Posterior vena cava (tissue), 2 donors: ENCODE measurements around the gene OR2Z1. TPM values are rescaled to one million over a fixed set of nuclear protein-coding genes. Genes with fewer than 3 reads are reported as not detected.

Experiments used
- DNase-seq: peaks from one replicate; pipeline ENCODE4 v3.0.0-alpha.2; 2020; ENCODE audit warnings: low spot score
- intact Hi-C, 2 donors: fragments of 100-400 bp; cut with DNase I; formaldehyde crosslinking; loops; one replicate each; pipeline versions ENCODE4 v1.14.1 to v1.14.2; 2022 to 2023
- long read RNA-seq, 2 donors: library from polyadenylated mRNA; unstranded; transcript quantifications; one replicate each; pipeline ENCODE4 v2.0.0, GENCODE V29; 2020 to 2021
- total RNA-seq, 2 donors: library from RNA; stranded (reverse); fragmentation: NEBNext Ultra II Directional; extraction: Animal tissue kit (Norgen Biotek cat#: 25700); gene quantifications; one replicate each; pipeline ENCODE4 v1.2.1, GENCODE V29; 2021
- donor health status: DM: yes; HTN: yes; CAD: no.
- donor health status: DM: yes; HTN: yes; CAD: no.

The OR2Z1 gene, protein sequence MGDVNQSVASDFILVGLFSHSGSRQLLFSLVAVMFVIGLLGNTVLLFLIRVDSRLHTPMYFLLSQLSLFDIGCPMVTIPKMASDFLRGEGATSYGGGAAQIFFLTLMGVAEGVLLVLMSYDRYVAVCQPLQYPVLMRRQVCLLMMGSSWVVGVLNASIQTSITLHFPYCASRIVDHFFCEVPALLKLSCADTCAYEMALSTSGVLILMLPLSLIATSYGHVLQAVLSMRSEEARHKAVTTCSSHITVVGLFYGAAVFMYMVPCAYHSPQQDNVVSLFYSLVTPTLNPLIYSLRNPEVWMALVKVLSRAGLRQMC
- total RNA-seq, result not detected
- long read RNA-seq, donor 1, result 0 reads
- long read RNA-seq, donor 2, result 0 reads

DNA sequence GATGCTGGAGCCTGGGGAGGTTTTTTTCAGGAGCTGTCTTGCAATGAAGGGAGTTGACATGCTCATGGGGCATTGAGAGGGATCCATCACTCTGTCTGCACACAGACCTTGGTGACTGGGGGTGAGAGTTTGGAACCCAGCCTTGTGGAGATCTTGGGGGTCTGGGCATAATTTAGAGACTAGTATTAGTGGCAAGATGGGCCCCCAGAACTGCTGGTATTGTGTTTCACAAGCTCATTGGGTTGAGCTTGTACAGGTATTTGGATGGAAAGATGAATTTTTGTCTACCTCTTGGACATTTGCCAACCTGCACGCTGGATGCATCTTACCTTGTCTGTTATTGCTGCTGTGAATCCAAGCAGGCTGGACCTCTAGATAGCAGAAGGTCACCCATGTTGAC is at the start of gene OR2Z1:
Gene OR2Z1, plus strand, starts transcription at position 301 of the 400 bp plus-strand sequence. CDS start 9,395 bp downstream, outside the sequence.
- DNase-seq, result no peak
- intact Hi-C loops, result no loop called here

DNA sequence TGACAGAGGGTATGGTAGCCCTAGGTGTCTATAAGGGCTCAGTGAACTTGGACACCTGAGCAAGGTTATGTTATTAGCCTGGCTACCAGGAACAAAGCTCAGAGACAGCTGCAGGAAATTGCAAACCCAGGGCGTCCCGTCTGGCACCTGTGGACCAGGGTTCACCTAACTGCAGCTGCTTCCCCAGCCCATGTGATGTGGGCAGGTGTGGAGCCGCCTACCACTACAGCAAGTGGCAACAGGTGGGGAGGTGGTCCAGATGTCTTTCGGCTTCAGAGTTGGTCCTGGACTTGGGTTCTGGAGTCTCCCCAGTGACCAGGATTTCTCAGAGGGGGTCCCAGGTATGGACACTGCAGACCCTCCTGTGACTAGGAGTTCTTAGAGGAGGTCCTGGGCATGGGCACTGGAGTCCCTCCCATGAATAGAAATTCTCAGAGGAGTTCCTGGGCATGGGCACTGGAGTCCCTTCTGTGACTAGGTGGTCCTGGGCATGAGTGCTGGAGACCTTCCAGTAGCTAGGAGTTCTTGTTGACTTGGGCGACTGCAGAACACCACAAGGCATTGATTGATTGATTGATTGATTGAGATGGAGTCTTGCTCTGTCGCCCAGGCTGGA is 48.0 kb upstream of the OR2Z1 start:
- intact Hi-C loops, result no loop called here
- no peak for DNase-seq

DNA sequence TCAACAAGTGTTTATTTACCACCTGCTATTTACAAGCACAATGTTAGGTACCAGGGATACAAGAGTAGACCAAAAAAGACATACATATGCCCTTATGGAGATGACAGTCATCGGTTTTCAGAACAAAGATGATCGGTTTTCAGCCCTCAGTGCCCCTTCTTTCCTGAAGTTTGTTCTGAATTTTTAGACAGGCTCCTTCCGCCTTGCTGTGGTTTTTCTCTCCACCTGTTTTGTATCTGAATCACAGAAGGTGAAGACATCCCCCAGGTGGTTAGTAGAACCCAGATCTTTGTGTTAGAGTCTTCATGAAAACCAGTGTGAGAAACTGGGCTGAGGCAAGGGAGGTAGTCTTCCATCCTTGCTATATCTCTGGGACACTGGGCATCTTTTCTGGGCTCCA is 46.4 kb upstream of the OR2Z1 start:
- intact Hi-C loops, result no loop called here
- no peak for DNase-seq

DNA sequence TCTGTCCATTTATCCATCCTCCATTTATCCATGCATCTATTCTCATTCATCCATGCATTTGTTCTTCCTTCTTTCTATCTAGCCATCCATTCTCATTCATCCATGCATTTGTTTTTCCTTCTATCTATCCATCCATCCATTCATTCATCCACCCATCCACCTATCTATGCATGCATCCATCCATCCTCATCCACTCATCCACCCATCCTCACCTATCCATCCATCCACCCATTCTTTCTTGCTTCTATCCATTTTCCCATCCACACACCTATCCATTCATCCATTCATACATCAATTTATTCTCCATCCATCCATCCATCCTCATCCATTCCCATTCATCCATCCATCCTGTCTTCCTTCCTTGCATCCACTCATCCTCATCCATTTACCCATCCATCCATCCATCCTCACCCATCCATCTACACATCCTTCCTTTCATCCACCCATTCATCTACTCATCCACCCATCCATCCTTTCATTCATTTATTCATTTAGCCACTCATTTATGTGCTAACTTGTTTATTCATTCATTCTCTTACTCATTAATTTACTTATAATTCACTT is 43.1 kb upstream of the OR2Z1 start:
- intact Hi-C loops, result no loop called here

DNA sequence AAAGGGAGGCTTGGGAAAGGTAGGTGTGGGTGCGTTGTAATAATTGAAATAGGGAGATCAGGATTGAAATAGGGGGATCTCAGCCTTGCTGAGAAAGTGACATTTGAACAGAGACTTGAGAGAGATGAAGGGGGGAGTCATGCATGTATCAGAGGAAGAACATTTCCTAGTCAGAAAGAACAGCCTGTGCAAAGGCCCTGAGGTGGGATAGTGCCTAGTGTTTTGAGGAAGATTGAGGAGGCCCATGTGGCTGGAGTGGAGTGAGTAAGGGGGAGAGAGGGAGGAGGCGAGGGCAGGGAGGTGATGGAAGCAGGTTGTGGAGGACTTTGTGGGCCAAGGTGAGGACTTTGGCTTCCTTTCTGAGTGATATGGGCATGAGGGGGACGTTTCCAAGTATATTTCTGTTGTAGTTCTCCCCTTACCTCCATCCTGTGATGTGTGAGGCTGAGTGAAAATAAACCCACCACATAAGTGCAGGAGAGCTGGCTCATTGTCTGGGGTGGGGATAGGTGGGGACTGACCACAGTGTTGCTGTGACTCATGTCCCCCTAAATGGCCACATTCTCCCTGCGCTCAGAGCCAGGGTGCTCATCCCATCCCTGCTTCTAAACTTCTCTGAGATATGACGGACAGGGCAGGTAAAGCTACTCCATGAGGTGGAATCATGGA is 40.6 kb upstream of the OR2Z1 start:
- intact Hi-C loops, result no loop called here
- DNase-seq, result no peak

More for the DNA sequence above, 43.1 kb upstream of the OR2Z1 start:
- DNase-seq, result no peak

DNA sequence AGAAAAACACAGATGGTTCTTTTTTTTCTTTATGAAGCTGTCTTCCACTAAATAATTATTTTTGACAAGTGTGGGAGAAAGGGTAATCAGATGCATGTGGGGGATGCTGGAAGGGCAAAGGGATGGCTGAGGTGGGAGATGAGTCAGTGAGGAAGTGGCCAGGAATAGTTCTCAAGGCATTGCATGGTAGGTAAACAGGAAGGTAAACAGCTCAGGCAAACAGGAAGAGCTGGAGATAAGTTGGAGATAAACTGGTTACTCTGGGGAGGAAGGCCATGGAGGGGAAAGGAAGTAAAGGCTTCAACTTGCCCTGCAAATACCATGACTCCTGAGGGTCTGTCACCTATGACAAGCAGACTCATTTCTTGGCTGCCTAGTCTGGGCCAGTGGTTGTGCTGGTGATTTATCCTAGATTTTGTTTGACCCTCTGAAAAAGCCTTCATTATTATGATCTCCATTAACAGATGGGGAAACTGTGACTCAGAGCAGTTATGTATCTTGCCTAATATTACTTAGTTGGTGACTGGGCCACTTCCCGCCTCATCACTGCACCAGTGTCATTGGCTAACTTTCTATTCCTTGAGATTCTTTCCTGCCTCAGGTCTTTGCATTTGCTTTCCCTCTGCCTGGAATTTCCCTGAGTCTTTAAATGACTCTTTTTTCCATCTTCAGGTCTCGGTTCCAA is 39.9 kb upstream of the OR2Z1 start:
- no peak for DNase-seq
- intact Hi-C loops, result no loop called here

DNA sequence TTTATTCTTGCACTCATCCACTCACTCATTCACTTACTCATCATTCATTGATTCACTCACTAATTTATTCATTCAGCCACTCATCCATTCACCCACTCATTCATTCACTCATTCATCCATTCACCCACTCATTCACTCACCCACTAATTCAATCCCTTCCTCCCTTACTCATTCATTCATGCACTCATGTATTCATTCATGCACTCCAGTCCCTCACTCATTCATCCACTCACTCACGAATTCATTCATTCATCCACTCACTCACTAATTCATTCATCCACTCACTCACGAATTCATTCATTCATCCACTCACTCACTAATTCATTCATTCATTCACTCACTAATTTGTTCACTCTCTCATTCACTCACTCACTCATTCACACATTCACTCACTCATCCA is 39.0 kb upstream of the OR2Z1 start:
- intact Hi-C loops, result no loop called here
- no peak for DNase-seq

DNA sequence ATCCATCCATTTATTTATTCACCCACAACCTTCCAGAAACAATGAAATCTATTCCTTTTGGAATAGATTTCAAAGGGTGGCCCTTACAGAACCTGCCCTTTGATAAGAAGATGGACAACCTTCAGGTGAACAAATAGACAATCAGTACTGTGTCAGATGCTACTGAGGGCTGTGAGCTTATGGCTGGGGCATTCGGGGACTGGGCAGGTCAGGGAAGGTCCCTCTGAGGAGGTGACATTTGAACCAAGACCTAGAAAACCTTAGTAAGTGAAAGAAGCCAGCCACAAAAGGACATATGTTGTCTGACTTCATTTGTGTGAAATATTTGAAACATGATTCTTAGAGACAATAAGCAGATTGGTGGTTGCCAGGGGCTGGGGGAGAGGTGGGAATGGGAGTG is 38.5 kb upstream of the OR2Z1 start:
- intact Hi-C loops, result no loop called here

DNA sequence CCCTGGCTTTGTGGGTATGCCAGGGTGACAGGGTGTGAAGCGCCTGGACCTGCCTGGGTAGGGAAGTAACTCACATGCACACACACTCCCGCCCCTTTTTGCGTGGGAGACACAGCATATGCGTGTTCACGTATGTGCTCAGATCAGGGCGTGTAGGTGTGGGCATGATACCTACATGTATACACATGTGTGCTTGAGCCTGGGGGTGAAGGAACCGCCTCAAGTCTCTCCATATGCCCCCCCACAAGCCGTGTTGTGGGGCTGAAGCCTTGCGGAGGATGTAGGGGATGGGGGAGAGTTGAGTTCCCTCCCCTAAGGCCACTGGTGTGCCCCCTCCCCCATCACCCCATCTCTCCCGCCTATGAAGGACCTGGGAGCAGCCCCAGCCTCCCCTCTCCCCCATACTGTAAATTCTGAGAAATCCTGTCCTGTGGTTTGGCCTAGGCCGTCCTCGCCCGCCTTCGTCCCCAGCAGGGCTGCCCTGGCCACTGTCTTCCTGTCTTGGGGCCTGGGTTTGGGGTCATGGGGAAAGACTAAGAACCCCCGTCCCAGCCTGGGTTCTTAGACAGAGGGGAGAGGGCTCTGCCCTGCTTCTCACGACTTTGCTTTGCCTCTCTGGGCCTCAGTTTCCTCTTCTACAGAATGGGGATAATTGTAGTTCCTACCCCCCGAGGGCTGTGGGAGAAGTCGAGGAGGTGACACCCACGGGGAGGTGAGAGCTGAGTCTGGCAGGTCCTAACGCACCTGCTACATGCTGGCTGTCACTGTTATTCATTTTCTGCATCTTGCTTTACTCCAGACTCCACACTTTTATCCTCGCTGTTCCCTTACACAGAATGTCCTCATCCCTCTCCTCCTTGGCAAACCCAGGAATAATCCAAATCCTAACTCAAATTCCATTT is 37.2 kb upstream of the OR2Z1 start:
- no peak for DNase-seq
- intact Hi-C loops, result no loop called here

More for the DNA sequence above, 38.5 kb upstream of the OR2Z1 start:
- DNase-seq, result no peak

DNA sequence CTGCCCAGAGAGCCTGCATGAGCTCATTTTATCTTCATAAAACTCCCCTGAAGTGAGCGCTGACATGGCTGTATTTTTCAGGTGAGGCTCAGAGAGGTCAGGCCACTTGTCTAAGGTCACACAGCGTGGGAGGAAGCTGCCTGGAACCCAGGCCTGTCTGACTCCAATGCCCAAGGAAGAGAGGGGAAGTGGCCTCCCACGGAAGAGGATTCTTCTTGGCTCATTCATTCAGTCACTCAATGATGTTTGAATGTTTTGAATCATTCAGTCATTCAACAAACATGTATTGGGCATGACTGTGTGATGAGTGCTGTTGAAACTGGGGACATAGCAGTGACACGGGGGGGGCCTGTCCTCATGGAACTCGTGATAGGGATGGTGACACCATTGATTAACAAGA is 34.9 kb upstream of the OR2Z1 start:
- DNase-seq, result no peak
- intact Hi-C loops, result no loop called here

DNA sequence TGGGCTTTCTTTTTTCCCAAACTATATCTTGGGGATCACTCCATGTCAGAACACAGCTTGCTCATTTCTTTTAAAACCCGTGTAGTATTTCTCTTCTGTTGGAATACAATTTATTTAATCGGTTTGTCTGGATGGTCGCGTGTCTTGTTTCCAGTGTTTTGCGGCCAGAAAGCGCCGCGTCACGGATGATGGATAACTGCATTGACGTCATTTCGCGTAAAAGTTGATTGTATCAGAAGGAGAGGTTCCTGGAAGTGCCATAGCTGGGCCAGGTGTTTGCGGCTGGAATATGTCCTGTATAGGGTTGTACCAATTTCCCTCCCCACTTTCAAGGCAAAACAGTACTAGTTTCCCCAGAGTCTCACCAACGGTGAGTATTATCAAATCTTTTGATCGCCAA is 32.5 kb upstream of the OR2Z1 start:
- intact Hi-C loops, result no loop called here
- DNase-seq, result no peak

DNA sequence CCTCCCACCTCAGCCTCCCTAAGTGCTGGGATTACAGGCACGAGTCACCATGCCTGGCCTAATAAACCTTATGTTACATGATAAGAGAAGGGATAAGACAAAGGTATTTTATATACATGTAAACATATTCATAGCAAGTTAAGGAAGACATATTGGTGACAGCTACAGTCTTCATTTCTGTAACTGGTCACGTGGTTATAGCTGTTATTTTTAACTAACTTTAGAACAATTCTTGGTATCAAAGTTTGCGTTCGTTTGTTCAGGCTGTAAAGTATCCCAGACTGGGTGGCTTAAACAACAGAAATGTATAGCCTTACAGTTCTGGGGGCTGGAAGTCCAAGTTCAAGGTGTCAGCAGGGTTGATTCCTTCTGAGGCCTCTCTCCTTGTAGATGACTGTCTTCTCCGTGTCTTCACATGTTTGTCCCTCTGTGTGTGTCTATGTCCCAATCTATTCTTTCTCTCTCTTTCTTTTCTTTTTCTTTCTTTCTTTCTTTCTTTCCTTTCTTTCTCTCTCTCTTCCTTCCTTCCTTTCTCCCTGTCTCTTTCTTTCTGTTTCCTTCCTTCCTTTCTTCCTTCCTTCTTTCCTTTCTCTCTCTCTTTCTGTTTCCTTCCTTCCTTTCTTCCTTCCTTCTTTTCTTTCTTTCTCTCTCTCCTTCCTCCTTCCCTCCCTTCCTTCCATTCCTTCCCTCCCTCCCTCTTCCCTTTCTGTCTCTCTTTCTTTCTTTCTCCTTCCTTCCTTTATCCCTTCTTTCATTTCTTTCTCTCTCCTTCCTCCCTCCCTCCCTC is 30.5 kb upstream of the OR2Z1 start:
- intact Hi-C loops, result no loop called here
- DNase-seq, result no peak

DNA sequence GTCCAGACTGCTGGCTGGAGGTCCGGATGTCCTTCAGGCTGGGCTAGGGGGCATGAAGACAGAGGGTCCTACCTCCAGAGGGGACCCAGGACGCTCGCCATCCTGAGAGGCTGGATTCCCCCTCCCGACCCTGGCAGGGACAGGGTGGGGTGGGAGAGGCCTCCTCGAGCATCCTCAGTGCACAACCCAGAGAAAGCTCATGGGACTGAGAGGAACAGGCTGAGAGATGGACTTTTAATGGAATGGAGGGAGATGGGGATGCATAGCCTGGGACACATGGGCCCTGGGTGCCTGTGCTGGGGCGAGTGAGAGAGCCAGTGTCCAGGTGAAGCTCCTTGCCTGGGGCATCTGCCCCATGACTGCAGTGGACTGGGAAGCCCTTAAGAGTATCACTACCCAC is 25.9 kb upstream of the OR2Z1 start:
- no peak for DNase-seq
- intact Hi-C loops, result loop anchor here in 1 of 2 donors (5.0 kb wide), 1 partner anchor 852 kb away; no protein-coding TSS in a partner anchor

DNA sequence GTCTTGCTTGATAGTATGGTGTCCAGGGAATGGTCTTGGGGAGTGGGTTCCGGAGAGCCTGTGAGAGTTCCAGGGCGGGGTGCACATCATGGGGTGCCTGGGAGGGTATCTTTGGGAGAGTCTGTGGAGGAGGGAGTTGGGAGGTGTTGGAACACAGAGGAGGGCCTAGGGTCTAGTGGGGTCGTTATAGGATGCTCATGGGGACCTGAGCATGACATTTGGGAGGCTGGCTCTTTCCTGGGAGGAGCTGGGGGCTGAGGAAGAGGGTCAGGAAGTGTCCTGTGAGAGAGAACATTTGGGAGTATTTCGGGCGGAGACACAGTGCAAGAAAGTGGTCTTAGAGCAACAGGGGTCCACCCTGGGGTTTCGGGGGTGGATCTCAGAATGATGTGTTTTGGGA is 25.5 kb upstream of the OR2Z1 start:
- intact Hi-C loops, result loop anchor here in 1 of 2 donors (5.0 kb wide), 1 partner anchor 851 kb away; no protein-coding TSS in a partner anchor
- no peak for DNase-seq

DNA sequence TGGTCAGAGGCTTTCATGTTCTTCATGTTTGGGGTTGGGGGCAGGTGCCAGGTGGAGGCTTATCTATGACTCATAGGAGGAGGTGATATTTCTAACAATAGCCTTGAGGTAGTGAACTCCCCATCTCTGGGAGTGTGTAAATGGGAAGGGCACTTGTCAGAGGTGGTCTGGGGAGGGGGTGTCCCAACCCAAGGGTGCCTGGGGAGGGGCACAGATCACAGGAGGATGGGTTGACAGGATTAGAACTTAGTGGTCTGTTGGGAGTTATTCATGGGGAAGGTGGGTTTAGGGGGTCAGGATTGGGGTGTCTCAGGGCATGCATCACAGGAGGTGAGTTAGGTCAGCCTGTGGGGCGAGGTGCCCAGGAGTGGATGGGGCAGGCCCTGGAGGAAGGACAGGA is 24.4 kb upstream of the OR2Z1 start:
- no peak for DNase-seq
- intact Hi-C loops, result loop anchor here in 1 of 2 donors (5.0 kb wide), 1 partner anchor 850 kb away; no protein-coding TSS in a partner anchor

DNA sequence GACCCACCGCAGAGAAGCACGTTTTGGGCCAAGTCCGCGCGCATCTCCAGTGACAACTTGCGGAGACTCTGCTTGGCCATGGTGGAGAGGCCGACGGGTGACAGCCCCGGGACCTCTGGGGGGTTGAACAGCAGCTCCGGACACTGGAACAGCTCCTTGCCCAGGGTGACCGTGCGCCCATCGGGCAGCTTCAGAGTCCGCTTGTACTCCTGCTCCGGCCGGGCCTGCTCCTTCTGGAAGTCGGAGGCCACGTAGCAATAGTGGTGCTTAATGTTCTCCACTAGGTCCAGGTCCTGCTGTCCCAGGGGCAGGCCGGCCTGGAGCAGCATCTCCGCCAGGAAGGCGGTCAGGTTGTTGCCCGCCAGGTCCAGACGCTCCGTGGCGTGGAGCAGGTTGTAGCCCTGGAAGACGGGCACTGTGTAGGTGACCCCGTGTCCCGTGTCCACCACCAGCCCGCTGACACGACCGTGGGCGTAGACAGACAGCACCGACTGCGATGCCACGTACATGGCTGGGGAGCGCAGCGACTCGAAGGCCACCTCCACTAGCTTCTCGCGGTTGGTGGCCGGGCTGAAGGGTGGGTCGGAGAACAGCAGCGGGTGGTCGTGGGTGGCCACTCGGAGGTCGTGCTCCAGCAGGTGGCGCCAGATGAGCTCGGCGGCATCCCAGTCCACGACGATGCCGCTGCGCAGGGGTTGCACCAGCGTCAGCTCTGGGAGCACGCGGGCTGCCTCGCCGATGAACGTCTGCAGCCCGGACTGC is 23.6 kb upstream of the OR2Z1 start:
- intact Hi-C loops, result loop anchor here in 1 of 2 donors (5.0 kb wide), 1 partner anchor 849 kb away; no protein-coding TSS in a partner anchor

More for the DNA sequence above, 23.6 kb upstream of the OR2Z1 start:
- no peak for DNase-seq
